ENCODE data around the gene ZNF678. TPM values are rescaled to one million over a fixed set of nuclear protein-coding genes. Genes with fewer than 3 reads are reported as not detected.

The ZNF678 gene
- total and polyA plus RNA-seq, 9 of the 15 experiments (the other 6 are each of a cell fraction or from before 2014, with no cell fraction given): 3.0 to 16.8 (median 8.0) TPM

GRCh38 chr1:227572752-227573151 is 9.4 kb downstream of the ZNF678 start (continued):
- TF ChIP-seq, protein P1, sequence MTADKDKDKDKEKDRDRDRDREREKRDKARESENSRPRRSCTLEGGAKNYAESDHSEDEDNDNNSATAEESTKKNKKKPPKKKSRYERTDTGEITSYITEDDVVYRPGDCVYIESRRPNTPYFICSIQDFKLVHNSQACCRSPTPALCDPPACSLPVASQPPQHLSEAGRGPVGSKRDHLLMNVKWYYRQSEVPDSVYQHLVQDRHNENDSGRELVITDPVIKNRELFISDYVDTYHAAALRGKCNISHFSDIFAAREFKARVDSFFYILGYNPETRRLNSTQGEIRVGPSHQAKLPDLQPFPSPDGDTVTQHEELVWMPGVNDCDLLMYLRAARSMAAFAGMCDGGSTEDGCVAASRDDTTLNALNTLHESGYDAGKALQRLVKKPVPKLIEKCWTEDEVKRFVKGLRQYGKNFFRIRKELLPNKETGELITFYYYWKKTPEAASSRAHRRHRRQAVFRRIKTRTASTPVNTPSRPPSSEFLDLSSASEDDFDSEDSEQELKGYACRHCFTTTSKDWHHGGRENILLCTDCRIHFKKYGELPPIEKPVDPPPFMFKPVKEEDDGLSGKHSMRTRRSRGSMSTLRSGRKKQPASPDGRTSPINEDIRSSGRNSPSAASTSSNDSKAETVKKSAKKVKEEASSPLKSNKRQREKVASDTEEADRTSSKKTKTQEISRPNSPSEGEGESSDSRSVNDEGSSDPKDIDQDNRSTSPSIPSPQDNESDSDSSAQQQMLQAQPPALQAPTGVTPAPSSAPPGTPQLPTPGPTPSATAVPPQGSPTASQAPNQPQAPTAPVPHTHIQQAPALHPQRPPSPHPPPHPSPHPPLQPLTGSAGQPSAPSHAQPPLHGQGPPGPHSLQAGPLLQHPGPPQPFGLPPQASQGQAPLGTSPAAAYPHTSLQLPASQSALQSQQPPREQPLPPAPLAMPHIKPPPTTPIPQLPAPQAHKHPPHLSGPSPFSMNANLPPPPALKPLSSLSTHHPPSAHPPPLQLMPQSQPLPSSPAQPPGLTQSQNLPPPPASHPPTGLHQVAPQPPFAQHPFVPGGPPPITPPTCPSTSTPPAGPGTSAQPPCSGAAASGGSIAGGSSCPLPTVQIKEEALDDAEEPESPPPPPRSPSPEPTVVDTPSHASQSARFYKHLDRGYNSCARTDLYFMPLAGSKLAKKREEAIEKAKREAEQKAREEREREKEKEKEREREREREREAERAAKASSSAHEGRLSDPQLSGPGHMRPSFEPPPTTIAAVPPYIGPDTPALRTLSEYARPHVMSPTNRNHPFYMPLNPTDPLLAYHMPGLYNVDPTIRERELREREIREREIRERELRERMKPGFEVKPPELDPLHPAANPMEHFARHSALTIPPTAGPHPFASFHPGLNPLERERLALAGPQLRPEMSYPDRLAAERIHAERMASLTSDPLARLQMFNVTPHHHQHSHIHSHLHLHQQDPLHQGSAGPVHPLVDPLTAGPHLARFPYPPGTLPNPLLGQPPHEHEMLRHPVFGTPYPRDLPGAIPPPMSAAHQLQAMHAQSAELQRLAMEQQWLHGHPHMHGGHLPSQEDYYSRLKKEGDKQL (CRISPR knock-in tag; IDR thresholded peaks at IDR 0.05; ENCODE audit: borderline replicate concordance): no peak
- TF ChIP-seq ZNF561 (CRISPR knock-in tag; conservative IDR thresholded peaks at IDR 0.05): no peak
- peak; percentile 86 to 89 for TF ChIP-seq TRIM24 (IDR thresholded peaks at IDR 0.05)
- peak in 1 of 2 experiments; percentile 80; a peak in 1 of 4 replicates for TF ChIP-seq ARNT (IDR thresholded peaks at IDR 0.05)
- no peak for TF ChIP-seq SRSF9 (IDR thresholded peaks at IDR 0.05; ENCODE audit: borderline replicate concordance, low read depth, low read length)
- peak; percentile 97 for TF ChIP-seq MEIS2 (IDR thresholded peaks at IDR 0.05; ENCODE audit: partially characterized antibody)
- no peak for TF ChIP-seq ZNF507 (tag; conservative IDR thresholded peaks at IDR 0.05)
- peak; percentile 49; the same call in 1 of the 2 replicates for TF ChIP-seq CBFB (CRISPR knock-in tag; IDR thresholded peaks at IDR 0.05)
- TF ChIP-seq CBFA2T2 (conservative IDR thresholded peaks at IDR 0.05): peak; percentile 91
- peak; percentile 85 for TF ChIP-seq NCOR1 (IDR thresholded peaks at IDR 0.05)
- TF ChIP-seq ARID2 (IDR thresholded peaks at IDR 0.05): no peak
- TF ChIP-seq, protein P2, sequence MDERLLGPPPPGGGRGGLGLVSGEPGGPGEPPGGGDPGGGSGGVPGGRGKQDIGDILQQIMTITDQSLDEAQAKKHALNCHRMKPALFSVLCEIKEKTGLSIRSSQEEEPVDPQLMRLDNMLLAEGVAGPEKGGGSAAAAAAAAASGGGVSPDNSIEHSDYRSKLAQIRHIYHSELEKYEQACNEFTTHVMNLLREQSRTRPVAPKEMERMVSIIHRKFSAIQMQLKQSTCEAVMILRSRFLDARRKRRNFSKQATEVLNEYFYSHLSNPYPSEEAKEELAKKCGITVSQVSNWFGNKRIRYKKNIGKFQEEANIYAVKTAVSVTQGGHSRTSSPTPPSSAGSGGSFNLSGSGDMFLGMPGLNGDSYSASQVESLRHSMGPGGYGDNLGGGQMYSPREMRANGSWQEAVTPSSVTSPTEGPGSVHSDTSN (CRISPR knock-in tag; IDR thresholded peaks at IDR 0.05; ENCODE audit: low read depth): peak; percentile 60
- TF ChIP-seq, protein P2 (tag; conservative IDR thresholded peaks at IDR 0.05; ENCODE audit: low read depth): peak; percentile 76
- no peak for TF ChIP-seq RBM25 (IDR thresholded peaks at IDR 0.05; ENCODE audit: low read depth, low read length, severe bottlenecking)
- TF ChIP-seq CBX3 (IDR thresholded peaks at IDR 0.05; ENCODE audit: borderline replicate concordance in 1 of 2, low read length in 2 of 2): peak in 1 of 2 experiments; percentile 55; a peak in 2 of 3 replicates
- TF ChIP-seq ETV1 (tag; conservative IDR thresholded peaks at IDR 0.05; ENCODE audit: low read depth): peak; percentile 41; the same call in 1 of the 2 replicates
- TF ChIP-seq E2F1 (CRISPR knock-in tag; IDR thresholded peaks at IDR 0.05): no peak
- TF ChIP-seq TCF7 (IDR thresholded peaks at IDR 0.05; ENCODE audit: borderline replicate concordance): no peak
- peak; percentile 73 for TF ChIP-seq ETV5 (CRISPR knock-in tag; IDR thresholded peaks at IDR 0.05; ENCODE audit: low read depth)
- TF ChIP-seq RAD51 (IDR thresholded peaks at IDR 0.05; ENCODE audit: borderline replicate concordance, low read depth): no peak
- no peak for TF ChIP-seq RFX1 (IDR thresholded peaks at IDR 0.05)
- TF ChIP-seq POLR2AphosphoS5 (IDR thresholded peaks at IDR 0.05; ENCODE audit: control insufficient read depth, insufficient read depth, low read depth, low read length): peak; percentile 74

All from K562 (cell line).